Suppressor macrophage treated with lipopolysaccharide for 1 hour (primary cell): ENCODE measurements around the gene KCNS1.

Source experiments
- DNase-seq, 3 donors: peaks; one replicate each; pipeline ENCODE4 v3.0.0-alpha.2; 2020 to 2022

The KCNS1 gene

DNA sequence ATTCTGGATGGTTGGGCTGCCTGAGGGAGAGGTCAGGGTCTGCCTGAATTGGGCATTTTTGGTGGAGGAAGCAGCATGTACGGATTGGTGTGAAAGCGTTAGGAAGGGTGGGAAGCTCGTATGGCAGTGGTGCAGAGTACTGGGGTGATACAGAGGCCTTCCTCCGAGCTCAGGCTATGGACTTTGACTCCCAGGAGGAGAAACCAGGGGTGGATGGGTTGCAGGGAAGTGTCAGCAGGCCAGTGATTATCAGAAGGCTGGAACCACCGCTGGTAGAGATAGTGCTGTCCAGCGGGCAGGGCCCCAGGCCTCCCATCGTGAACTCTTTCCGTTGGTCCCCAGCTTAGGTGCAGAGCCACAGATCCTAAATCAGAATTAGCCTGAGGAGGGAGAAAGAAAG, 8.7 kb upstream of the KCNS1 start:
- DNase-seq, result no peak

DNA sequence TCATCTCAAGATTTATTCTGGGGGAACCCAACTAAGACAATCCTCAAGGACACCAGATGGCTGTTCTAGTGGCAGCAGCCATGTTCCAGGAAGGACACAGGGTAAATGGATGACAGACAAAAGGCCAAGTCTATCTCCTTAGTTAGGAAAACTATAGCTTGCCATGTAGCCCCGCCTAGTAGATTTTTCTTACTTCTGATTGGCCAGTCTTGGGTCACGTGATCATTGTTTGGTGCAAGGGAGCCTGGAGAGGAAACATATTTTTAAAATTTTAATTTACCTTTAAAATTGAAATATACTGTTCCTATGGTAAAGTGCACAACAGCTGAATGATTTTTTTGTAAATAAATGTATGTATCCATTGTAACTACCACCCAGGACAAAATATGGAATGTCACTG, 4.4 kb upstream of the KCNS1 start:
- DNase-seq, result no peak

DNA sequence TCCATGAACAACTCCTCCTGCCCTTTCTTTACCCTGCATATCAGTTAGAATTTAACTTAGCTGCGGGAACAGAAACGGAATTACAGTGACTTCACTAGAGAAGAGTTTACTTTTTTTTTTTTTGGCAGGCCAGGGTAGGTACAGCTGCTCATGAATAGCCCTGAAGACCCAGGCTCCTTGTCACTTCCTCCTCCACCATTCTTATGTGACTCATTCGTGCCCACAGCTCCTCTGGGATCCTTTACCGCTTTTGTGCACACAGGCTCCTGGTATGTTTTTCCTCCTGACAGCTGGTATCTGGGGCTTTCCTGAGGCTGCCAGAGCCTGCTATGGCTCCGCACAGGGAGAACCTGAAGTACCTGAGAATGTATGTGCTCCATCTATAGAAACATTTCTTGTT, 3.9 kb upstream of the KCNS1 start:
- peak; percentile 23 to 27 (median 24) for DNase-seq

DNA sequence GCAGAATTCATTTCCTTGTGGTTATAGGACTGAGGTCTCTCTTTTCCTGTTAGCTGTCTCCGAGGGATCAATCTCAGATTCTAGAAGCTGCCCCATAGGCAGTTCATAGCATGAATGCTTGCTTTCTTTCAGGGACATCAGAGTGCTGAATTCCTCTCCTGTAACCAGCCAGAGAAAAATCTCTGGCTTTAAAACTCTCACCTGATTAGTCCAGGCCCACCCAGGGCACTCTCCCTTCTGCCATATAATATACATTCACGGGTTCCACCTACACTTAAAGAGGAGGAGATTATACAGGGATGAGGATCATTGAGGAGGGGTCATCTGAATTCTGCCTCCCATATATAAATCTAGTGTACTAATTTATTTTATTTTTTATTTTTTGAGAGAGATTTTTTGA, 2.1 kb upstream of the KCNS1 start:
- DNase-seq, result no peak

DNA sequence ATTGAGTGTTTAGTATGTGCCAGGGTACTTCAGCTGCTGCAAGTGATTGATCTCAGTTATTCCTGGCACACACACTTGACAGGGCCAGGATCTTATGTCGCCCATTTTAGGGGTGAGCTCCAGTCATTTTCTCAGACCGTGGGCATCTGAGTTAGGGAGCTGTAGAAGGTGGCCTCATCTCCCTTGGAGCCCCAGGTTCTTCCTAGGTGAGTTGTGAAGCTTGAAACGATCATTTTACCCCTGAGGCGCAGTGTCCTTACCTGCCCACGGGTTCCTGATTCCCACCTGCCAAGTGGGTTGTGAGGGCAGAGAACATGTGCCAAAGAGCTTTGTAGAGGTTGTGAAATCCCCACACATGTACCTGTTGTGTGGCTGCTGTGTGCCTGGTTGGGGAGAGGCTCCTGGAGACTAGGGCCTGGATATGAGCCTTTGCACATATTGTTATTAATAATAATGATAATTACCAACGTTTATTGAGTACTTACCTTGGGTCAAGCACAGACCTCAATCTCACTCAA, 465 bp upstream of the KCNS1 start:
- DNase-seq, result no peak

DNA sequence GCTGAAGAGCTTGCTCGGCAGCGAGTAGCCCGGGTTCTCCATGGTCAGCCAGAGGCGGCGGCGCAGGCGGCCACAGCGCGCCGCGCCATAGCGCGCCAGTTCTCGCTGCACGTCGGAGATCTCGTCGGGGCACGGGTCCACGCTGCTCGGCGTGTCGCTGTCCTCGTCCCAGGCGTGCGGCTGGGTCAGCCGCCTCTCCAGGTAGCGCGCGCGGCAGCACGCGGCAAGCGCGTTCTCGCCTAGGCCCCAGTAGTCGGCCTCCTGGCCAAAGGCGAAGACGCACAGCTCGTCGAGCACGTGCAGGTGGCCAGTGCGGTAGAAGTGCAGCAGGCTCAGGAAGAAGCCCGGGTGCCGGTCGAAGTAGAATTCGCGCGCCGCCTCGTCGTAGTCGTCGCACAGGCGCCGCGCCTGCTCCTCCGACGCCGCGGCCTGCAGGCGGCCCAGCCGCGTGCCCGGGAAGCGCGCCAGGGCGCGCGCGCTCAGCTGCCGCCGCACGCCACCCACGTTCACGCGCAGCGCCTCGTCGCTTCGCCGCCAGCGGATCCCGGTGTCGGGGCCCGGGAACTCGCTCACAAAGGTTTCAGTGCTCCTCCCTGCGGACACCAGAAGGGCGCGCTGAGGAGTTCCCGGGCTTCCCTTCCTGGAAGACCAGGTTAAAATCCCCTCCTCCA, 2.7 kb downstream of the KCNS1 start:
- peak; percentile 25 to 59 (median 35) for DNase-seq

DNA sequence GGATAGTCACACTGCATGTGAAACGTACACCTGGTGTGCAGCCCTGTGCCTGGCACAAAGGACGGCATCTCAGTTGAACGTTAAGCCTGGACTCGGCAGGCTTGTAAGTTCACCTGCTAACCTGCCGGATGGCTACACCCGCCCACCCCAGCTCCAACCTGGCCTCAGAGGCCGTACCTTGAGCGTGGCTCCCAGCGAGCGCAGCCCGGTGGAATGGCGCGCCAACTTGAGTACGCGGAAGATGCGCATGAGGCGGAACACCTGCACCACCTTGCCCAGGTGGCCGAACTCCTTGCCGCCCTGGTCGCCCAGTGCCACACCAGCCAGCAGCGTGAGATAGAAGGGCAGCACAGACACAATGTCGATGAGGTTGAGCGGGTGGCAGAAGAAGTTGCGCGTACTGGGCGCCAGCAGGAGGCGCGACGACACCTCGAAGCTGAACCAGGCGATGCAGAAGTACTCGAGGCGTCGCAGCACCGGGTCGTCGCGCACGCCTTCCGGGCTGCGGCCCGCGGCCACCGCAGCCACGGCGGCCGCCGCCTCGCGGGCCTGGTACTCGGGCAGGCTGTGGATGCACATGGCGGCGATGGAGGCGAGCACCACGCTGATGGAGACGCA, 3.3 kb downstream of the KCNS1 start:
- peak; percentile 76 to 79 (median 77) for DNase-seq

DNA sequence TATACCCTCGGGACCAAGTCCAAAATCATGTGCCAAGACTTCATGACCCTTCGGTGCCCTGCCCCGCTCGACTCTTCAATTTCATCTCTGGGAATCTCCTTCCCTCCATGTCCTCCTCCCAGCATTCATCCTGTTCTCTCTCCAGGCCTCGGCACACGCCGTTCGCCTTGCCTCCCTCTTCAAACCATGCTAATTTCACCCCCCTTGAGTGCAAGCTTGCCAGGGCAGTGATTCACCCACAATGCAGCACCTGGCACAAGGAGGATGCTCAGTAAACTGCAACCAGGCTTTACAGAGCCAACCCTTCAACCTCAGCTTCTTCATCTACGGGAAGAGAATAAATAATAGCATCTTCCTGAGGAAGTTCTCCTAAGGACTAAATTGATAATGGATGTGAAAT, 4.1 kb downstream of the KCNS1 start:
- no peak for DNase-seq

DNA sequence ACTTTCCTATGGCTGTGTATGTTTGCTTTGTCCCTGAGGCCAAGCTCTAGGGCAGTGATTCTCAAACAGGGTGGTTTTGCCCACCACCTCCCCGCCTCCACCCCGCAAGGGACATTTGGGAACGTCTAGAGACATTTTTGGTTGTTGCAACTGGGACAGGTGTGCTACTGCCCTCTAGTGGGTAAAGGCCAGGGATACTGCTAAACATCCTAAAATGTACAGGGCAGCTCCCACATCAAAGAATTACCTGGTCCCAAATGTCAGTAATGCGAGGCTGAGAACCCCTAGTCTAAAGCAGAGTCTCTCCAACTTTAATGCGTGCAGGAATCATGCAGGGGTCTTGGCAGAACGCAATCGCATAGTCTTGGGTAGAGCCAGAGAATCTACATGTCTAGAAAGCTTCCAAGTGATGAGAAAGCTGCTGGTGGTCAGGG, 5.1 kb downstream of the KCNS1 start:
- DNase-seq, result peak; percentile 65 to 73 (median 72)

DNA sequence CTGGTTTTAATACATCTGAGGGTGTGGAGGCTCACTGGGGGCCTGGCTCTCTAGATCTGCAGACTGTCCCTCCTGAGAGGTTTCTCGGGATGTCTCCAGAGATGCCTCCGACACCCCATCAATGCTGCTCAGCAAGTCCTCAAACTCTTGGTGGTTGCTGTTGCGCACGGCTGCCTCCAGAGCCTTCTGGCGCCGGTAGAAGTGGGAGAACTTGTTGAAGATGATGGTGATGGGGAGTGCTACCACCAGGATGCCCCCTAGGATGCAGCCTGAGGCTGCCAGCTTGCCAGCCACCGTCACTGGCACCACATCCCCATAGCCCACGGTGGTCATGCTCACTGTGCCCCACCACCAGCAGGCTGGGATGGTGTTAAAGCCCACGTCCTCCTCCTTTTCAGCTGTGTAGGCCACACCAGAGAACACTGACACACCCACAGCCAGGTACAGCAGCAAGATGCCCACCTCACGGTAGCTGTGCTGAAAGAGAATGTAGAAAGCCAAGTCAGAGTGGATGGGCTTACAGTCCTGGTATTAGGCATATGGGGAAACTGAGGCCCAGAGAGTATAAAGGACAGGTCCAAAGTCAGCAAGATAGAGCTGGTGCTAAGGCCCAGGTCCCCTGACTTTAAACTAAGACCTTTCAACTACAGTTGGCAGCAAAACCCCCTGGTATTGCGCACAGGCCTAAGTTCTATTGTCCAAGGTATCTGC, 5.9 kb downstream of the KCNS1 start:
- DNase-seq, result no peak

DNA sequence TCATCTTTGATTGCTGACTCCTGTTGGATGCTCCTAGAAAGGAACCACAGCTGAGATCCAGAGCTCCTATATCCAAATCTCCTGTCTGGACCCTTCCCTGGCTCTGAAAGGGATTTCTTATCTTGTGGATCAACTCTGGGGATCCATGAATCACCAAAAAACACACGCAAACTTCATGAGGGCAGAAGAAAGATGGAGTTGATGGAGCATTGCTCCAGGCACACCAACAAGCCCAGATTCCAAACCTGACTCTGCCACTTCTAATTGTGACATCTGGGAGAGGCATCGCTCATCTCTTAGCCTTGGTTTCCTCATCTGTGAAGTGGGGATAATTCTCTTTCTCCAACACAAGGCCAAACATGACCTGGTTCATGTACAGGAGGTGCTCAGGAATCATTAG, 6.7 kb downstream of the KCNS1 start:
- DNase-seq, result no peak

DNA sequence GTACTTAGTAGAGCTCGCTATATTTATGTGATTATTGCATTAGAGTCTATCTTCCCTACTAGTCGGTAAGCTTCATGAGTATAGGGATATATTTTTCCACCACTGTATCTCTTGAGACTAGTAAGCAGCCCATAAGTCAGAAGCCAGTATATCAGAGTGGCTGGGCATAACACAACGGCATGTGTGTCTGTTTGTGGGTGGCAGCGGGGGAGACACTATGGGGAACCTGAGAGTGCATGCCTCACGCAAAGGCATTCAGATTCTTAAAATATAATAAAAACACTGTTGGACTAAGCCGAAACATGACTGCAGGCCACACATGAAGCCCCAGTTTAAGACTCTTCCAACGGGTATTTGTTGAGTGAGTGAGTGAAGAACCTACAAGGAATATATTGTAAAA, 8.0 kb downstream of the KCNS1 start:
- DNase-seq, result no peak

DNA sequence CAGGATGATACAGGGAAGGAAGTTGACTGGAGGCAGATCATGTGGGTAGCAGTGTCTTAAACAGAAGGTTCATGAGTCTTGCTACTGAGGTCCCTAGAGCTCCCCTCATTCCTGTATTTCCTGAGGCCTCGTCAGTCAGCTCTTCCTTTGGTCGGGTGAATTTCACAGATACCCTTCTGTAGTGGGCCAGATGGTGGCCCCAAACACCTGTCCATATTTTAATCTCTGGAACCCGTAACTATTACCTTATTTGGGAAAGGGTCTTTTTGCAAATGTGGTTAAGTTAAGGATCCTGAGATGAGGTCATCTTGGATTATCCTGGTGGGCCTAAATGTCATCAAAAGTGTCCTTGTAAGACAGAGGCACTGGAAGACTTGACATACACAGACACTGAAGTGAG, 9.6 kb downstream of the KCNS1 start:
- no peak for DNase-seq

DNA sequence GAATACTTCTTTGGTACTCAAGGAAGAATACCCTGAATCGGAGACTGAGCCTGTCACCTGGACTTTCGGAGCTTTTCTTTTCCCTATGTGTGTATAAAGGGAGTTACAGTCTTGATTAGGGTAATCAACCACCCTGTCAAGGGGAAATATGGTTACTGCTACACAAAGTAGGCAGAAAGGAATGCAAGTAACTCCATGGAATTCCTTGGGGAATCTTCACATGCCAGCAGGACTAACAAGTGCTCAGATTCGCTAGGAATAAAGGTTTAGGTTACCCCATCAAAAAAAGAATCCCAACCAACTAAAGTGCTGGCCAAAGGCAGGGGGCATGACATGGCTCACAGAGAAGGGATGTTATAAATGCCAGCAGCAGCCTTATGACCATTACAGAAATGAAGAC, 10.4 kb downstream of the KCNS1 start:
- no peak for DNase-seq

DNA sequence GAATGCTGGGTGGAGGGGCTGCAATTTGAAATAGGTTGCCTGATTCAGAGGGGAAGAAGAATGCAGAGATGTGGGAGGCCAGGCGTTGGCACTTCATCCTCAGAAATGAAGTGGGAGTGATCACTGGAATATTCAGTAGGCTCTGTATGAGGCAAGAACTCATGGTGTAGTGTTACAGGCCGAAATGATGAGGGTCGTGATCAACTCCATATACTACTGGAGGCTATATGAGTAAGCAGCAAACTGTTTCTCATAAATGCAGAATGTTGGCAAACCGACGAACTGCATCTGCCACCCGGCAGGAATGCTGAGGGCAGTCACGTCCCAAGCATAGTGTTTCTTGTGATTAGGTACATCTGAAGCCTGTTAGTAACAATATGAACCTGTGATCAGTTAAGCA, 12.7 kb downstream of the KCNS1 start:
- no peak for DNase-seq

DNA sequence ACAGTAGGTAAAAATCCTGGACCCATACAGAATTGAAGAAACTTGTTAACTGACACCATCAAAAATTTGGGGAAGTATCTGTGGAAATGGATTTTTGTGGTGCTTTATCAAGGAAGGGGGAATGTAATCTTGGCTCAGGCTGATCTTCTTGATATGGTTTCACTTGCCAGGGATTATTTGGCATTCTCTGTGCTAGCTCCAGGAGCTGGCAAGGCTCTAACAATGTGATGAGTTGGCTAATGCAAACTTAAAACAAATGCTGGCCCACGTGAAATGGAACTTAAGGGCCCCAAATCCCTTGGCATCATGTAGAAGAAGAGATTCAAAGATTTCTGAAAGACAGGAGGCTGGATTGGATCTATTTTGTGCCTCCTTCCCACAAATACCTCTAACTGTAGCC, 13.1 kb downstream of the KCNS1 start:
- DNase-seq, result no peak

DNA sequence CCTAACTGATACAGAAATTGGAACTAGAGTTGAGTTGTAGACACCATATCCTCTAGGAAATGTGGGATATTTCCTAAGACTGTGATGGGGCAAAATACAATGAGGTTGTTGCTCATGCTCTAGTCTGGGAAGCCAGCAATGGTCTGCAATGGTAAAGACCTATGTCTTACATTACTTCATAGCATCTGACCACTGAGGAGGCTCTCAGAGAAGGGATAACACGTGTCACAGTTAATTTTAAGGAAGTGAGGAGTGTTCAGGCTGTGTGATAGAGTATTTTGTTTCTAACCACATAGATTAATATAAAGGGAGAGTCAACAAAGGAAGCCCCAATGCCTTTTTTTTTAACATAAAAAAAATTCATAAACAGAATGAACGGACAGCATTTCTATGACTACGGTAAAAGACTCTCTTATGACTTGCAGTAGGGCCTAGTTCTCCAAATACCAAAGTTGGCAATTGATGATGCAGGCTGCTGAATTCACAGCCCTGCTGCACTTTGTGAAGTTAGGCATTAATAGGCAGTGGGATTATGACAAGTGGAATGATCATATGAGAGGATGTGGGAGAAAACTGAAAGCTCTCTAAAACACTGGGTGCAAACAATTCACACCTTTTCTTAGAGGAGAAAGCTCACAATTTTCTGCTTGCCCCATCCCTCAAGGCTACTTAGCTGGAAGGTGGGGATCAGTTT, 13.7 kb downstream of the KCNS1 start:
- peak; percentile 53 to 70 (median 55) for DNase-seq

DNA sequence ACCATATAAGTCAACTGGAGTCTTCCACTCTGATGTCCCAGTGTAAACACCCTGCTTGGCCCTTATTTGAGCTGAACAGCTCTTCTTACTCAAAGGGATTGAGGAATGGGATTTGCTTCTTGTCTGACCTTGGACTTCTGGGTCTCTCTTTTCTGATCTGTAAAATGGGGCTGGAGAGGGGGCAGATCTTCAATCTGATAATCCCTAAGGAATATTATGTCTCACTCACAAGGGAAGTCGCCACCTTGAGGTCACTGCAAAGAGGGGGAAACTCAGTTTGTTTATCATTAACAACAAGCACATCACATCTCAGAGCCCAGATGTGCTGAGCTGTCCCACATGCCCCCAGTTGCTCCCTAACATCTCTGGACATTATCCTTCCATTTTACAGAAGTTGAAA, 15.1 kb downstream of the KCNS1 start:
- no peak for DNase-seq

DNA sequence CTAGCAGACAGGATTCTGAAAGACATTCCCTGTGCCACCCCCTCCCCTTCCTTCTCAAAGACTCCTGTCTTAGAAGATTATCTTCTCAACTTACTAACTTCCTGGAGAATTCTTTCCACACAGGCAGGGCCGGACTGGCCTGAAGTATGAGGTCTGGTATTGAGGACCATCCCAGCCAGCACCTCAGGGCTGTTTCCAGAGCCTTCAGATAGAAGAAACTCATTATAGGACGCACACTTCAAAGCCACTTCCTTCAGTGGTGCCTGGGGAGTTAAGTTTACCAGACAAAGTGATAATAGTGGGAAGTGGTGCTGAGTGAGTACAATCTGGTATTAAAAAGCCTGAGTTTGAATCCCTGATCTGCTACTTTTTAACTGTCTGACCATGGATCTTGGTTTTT, 15.6 kb downstream of the KCNS1 start:
- no peak for DNase-seq

DNA sequence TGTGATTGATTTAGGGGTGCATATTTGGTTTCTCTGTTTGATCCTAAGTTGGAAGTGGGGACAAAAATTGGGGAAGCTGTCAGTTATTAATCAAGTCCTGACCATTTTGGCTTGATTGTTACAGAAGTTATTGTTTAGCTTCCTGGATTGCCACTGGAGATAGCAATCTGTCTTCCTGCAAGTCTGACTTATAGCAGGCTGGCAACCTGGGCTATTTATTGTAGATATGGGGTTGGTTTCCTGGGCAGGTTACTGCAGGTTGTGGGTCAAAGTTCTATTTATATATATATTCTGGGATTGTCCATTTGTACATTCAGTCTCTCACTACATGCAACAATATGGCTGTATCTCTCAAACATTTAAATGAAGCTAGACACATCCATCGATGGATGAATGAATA, 17.8 kb downstream of the KCNS1 start:
- DNase-seq, result no peak

DNA sequence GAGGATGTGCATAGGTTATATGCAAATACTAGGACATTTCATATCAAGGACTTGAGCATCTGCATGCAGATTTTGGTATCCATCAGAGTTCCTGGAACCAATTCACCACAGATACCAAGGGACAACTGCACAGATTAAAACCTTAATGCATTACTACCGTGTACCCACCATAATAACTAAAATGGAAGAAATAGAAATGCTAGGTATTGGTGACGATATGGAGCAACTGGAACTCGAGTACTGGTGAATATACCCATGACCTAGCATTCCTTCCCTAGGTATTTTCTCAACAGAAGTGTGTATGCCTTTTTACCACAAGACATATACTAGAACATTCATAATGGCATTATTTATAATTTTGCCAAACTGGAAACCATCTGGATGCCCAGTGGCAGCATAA, 18.5 kb downstream of the KCNS1 start:
- no peak for DNase-seq

DNA sequence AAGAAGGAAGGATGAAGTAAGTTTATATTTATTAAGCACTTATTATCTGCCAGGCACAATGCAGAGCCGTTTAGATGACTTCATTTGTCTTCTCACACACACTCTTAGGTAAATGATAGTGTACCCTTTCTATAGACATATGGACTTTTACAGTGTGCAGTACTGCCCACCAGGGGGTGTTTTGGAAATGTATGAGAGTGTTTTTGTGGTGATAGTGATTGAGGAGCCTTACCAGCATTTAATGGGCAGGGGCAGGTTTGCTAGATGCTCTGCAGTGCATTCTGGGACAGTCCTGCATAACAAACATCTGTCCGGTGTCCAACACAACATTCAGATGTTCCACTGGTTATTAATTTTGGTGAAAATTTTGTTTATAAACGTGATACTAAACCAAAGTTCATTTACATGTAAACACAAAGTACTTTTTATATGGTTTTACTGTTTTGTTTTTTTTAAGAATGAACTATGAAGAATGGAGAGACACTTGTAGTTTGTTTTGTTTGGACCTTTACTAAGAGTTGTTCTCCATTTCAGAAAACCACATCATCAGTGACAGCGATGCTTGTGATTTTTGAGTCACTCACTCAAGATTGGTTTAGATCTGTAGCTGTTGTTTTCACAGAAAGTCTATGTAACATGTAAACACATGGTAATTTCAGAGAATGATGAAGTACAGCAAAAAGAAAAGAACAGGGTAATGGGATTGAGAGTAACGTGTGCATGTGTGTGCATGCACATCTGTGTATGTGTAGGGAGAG, 19.9 kb downstream of the KCNS1 start:
- DNase-seq, result peak; percentile 37 to 44 (median 39)

DNA sequence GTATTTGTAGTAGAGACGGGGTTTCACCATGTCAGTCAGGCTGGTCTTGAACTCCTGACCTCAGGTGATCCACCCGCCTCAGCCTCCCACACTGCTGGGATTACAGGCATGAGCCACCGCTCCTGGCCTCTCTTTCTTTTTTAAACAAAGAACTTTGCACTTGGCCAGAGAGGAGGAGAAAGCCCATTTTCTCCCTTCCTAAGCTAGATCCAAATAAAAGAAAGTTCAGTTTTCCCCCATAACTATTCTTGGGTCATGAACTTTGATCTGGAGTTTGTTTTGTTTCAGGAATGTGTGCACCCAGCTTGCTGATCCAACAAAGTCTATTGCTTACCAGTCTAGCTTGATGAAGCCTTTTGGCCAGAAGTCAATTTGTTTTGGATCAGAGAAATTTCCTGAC, 23.4 kb downstream of the KCNS1 start:
- DNase-seq, result no peak
